GM21529 (cell line): Measurements from ENCODE around the gene CHMP1A.

Source experiments
- ATAC-seq: cut with Tn5 transposase; IDR thresholded peaks from one replicate; pipeline ENCODE4 v1.9.1; 2021; ENCODE audit not compliant: unreplicated experiment

CHMP1A gene

GRCh38 chr16:89629827-89630610, 27.5 kb downstream of the CHMP1A start:
- ATAC-seq = no peak

GRCh38 chr16:89624777-89625761, 32.4 kb downstream of the CHMP1A start:
- no peak for ATAC-seq

GRCh38 chr16:89623511-89624261, 33.8 kb downstream of the CHMP1A start:
- ATAC-seq = no peak

- ATAC-seq = no peak
Observed at GRCh38 chr16:89621698-89622409, 35.7 kb downstream of the CHMP1A start.

- no peak for ATAC-seq
Observed at GRCh38 chr16:89621136-89621697, 36.3 kb downstream of the CHMP1A start.

GRCh38 chr16:89620406-89620841, 37.1 kb downstream of the CHMP1A start:
- ATAC-seq = no peak

- ATAC-seq = no peak
Observed at GRCh38 chr16:89619840-89620239, 37.7 kb downstream of the CHMP1A start.

- no peak for ATAC-seq
Observed at GRCh38 chr16:89618109-89618998, 39.2 kb downstream of the CHMP1A start.

- ATAC-seq = no peak
Observed at GRCh38 chr16:89617036-89617435, 40.5 kb downstream of the CHMP1A start.

- ATAC-seq = no peak
Observed at GRCh38 chr16:89616623-89617022, 40.9 kb downstream of the CHMP1A start.

GRCh38 chr16:89615596-89616090, 41.9 kb downstream of the CHMP1A start:
- ATAC-seq = no peak

GRCh38 chr16:89615176-89615575, 42.3 kb downstream of the CHMP1A start:
- no peak for ATAC-seq

- no peak for ATAC-seq
Observed at GRCh38 chr16:89613954-89614459, 43.5 kb downstream of the CHMP1A start.

GRCh38 chr16:89613231-89613953, 44.1 kb downstream of the CHMP1A start, which contains the start of gene DPEP1:
DPEP1 (plus strand) TSS chr16:89613642; CDS start chr16:89630411, 16,769 bp downstream.
- no peak for ATAC-seq

GRCh38 chr16:89612415-89613166, 44.9 kb downstream of the CHMP1A start:
- ATAC-seq = no peak

GRCh38 chr16:89610108-89610453, 47.4 kb downstream of the CHMP1A start:
- ATAC-seq = no peak
